ENCODE data around the gene VDAC1. TPM values are rescaled to one million over a fixed set of nuclear protein-coding genes. Genes with fewer than 3 reads are reported as not detected.
A peak's percentile ranks its signal among the peaks of the same experiment; 100 is the strongest.

Gene VDAC1
- total and polyA plus RNA-seq, 2 of the 8 experiments (the other 6 are each of a cell fraction or from before 2014, with no cell fraction given), result 111 to 301 TPM

GRCh38 chr5:133944263-133945185, 60.3 kb downstream of the VDAC1 start:
- CTCF ChIA-PET (ENCODE audit: partially characterized antibody), result interaction anchor here (0.7 to 7.7 kb wide), 54 partner anchors 9 to 628 kb away, joined by 3 to 74 read pairs (median 4); no protein-coding TSS in a partner anchor
- Histone ChIP-seq H4K5ac (ENCODE audit: insufficient read length, low read depth, low read length) (no peak overlapping the region), H2AK5ac (ENCODE audit: low read depth, low read length) (no peak overlapping the region), H4K8ac (ENCODE audit: extremely low read depth, insufficient read depth, low read length) (no peak overlapping the region), H3K9me3 (ENCODE audit: insufficient read depth in 2 of 2, low read depth in 1 of 2, low read length in 1 of 2) (no peaks in the 10 kb centered on the region), H2BK12ac (ENCODE audit: low read depth, low read length) (no peak overlapping the region), H3K36me3 (ENCODE audit: control insufficient read depth in 2 of 4, insufficient read depth in 4 of 4, low read length in 3 of 4) (no peaks in the 10 kb centered on the region), H3K4me3 (ENCODE audit: extremely low read depth in 1 of 4, insufficient read depth in 2 of 4, low read depth in 3 of 4, low read length in 4 of 4) (no peak overlapping the region), H3K23me2 (ENCODE audit: low read depth, low read length) (no peaks in the 10 kb centered on the region), H4K91ac (replicated peaks; ENCODE audit: insufficient read length, low read length) (no peak overlapping the region), H3K9ac (replicated peaks in 1 of 4; ENCODE audit: extremely low read depth in 1 of 4, low read depth in 3 of 4, low read length in 3 of 4) (no peak overlapping the region), H2BK120ac (replicated peaks; ENCODE audit: low read depth, low read length) (no peak overlapping the region), H2BK20ac (ENCODE audit: low read length) (no peak overlapping the region), H3K79me1 (ENCODE audit: low read depth, low read length) (no peaks in the 10 kb centered on the region), H3K27ac (ENCODE audit: low read depth, low read length) (no peak overlapping the region), H2BK15ac (ENCODE audit: low read length) (no peak overlapping the region), H3K4ac (replicated peaks; ENCODE audit: insufficient read length, low read depth, low read length) (no peak overlapping the region), H3K23ac (ENCODE audit: insufficient read length) (no peak overlapping the region), H3K4me2 (ENCODE audit: insufficient read depth in 1 of 2, low read depth in 2 of 2, low read length in 2 of 2) (no peak overlapping the region), H3K27me3 (replicated peaks in 1 of 4; ENCODE audit: control insufficient read depth in 3 of 4, extremely low read depth in 1 of 4, insufficient read depth in 3 of 4, low read length in 3 of 4) (no peaks in the 10 kb centered on the region), H3K4me1 (replicated peaks in 1 of 4; ENCODE audit: control insufficient read depth in 3 of 4, insufficient read depth in 4 of 4, low read length in 3 of 4) (no peaks in the 10 kb centered on the region), H3K14ac (ENCODE audit: insufficient read length) (no peak overlapping the region), H3K56ac (replicated peaks; ENCODE audit: insufficient read length, low read depth, low read length) (no peak overlapping the region), H3K18ac (ENCODE audit: extremely low read depth, low read length) (no peak overlapping the region), H4K20me1 (replicated peaks in 1 of 2; ENCODE audit: control insufficient read depth in 1 of 2, insufficient read depth in 2 of 2, low read length in 2 of 2) (no peaks in the 10 kb centered on the region), H3K79me2 (ENCODE audit: control insufficient read depth in 1 of 2, insufficient read depth in 2 of 2, low read length in 2 of 2) (no peaks in the 10 kb centered on the region), H2BK5ac (ENCODE audit: low read depth, low read length) (no peak overlapping the region), H2AFZ (ENCODE audit: low read length) (no peak overlapping the region)
- peak in 1 of 2 experiments; percentile 85 for DNase-seq (ENCODE audit: low read depth in 1 of 2, low spot score in 2 of 2)
- no peak for FAIRE-seq
- POLR2A ChIA-PET (ENCODE audit: partially characterized antibody), result no interaction called here
- WGBS, 2 experiments (ENCODE audit: extremely low coverage in 1 of 2, insufficient coverage in 1 of 2, insufficient read length in 1 of 2, insufficient replicate concordance in 2 of 2, low coverage in 1 of 2, low lambda C conversion rate in 2 of 2, missing lambda C conversion rate in 1 of 2), result 80% methylated on average over 19 of the region's 19 CpGs; no CpG with 5 or more reads in 1 of the 2 experiments
- TF ChIP-seq HDAC2 (IDR thresholded peaks at IDR 0.05; ENCODE audit: borderline replicate concordance in 1 of 2, low read depth in 2 of 2, low read length in 2 of 2), result no peak
- TF ChIP-seq CHD2 (IDR thresholded peaks at IDR 0.05; ENCODE audit: low read length), result no peak
- TF ChIP-seq RAD21 (IDR thresholded peaks at IDR 0.05 in 1 of 2, conservative IDR thresholded peaks at IDR 0.05 in 1 of 2; ENCODE audit: low read depth in 2 of 2, low read length in 2 of 2), result peak; percentile 97 to 98
- TF ChIP-seq CTCF (IDR thresholded peaks at IDR 0.05; ENCODE audit: control extremely low read depth in 1 of 3, insufficient read depth in 1 of 3, low read depth in 1 of 3, low read length in 3 of 3), result peak; percentile 84 to 98 (median 92)
- TF ChIP-seq EP300 (IDR thresholded peaks at IDR 0.05; ENCODE audit: borderline replicate concordance in 1 of 2, low read depth in 2 of 2, low read length in 2 of 2), result no peak
- no peak for TF ChIP-seq SIN3A (conservative IDR thresholded peaks at IDR 0.05 in 1 of 2, IDR thresholded peaks at IDR 0.05 in 1 of 2; ENCODE audit: low read depth in 1 of 2, low read length in 2 of 2)
- no peak for TF ChIP-seq KDM1A (IDR thresholded peaks at IDR 0.05; ENCODE audit: borderline replicate concordance, low read length)

All from H1 (cell line).